ENCODE results near the gene BRD8.

BRD8 gene

DNA sequence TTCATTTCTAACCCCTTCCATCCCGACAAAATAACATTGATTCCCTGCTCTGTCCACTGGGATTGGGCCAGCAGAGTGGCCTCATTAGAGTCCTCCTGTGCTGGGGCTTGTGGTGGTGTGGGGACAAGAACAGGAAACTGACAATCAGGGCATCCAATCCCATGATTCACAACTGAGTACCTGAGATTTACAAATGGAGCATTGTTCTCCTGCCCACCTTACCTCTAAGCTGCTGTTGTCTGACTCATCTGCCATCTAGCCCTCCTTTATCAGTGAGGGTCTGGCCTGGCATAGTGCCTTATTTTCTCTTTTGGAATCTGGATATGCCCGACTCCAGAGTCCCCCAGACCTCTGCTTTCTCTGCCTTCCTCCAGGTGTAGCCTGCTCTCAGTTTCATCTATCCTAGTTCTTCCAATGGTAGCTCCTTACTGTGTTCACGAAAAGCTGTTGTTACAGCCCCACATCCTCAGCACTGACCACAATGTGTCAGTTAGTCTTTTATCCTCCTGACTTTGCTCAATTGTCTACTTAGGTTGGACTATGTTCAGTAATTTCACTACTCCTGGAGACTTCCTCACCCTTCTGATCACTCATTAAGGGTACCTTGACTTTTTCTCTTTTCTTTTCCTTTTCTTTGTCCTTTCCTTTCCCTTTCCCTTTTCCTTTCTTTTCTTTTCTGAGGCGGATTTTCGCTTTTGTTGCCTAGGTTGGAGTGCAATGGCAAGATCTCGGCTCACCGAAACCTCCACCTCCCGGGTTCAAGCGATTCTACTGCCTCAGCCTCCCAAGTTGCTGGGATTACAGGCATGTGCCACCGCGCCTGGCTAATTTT is 81.2 kb downstream of the BRD8 start:
- DNase-seq = no peak

DNA sequence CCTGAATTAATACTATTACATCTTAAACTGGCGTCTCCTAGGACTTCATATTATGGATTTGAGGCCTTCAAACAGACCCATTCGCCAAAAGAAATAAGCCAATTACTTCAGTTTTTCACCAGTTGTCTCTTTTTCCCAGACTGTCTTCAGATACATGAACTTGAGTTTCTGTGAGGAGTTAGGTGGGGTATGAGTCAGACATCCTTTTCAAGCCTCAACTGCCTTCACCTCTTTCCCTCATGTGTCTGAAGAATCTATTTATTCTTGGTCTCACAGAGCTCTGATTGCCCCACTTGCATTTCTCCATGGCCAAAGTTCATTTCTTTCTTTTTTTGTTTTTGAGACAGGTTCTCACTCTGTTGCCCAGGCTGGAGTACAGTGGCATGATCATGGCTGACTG is 82.1 kb downstream of the BRD8 start:
- DNase-seq = no peak

DNA sequence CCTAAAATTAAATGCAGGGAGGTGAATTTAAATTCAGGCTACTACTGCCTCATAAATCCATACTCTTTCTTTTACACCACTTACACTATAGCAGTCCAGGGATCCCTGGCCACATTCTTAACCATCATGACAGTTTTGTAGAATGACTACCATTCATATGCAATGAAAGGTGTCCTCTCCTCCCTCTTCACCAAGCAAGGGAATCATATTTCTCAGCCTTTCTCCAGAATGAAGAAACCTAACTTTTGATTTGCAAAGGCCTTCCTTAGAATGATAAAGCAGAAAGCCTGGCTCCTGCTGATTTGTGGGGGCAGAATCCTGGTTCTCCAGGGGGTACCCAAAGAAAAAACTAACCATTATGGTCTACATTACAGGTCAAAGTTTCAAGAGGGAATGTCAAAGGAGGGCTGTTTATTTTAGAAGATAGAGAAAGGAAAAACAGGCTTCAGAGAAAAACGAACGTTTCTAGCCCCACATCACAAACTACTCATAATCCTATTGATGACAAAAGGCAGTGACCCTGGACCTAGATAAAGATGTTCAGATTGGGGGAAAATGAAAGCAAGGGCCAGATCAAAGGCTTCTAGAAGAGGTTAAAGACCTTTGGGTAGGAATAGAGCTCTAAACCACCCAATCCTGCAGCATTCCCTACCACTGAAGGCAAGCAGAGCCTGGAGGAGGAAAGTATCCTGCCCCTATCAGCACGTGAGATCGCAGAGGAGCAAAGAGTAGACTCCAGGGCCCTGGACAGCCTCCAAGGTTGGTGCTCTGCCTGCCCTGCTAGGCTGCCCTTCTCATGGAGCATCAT is 83.1 kb downstream of the BRD8 start:
- no peak for DNase-seq

DNA sequence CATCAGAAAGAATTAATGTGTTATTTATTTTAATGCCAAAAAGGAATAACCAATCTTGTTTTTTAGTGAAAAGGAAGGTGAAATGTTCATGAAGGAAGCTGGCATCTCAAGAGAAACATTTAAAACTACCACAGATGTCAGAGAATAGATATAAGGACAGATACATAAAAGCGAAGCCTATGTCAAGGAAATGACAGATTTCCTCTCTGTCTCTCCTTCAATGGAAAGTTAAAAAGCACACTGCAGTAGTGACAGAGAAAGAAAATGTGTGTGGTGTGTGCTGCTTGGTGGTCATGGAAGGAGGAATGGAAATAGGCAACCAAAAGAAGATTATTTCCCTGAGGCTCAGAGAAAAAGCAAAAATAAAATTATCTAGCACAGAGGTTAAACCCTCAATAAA is 85.4 kb downstream of the BRD8 start:
- no peak for DNase-seq

DNA sequence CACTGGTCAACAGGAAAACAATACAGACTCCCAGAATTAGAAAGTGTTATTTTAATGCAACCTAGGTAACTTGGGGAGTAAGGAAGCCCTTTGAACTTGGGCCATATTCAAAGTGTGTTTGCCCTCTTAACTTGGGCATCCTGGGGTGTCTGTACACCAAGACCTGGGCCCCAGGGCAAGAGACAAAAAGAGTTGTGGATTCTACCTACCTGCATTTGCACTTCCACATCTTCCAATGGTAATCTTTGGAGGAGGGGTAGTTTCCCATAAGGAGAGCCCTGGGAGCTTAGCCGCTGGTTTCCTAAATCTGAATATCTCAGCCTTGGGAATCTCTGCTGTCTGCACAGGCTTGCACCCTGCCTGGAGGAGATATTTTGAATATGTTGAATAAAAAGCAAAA is 86.1 kb downstream of the BRD8 start:
- DNase-seq = no peak

DNA sequence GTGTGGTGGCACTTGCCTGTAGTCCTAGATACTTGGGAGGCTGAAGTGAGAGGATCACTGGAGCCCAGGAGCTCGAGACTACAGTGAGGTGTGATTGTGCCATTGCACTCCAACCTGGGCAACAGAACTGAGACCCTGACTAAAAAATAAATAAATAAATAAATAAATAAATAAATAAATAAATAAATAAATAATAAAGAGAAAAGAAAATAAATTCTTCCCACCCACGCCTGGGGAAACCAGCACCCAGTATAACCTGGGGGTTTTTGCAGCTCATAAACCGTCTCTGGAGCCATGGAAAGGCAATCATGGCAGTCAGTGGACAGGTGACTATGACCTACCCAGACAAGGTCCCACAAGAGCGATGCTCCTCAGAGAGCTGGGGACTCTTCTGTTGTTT is 86.7 kb downstream of the BRD8 start:
- no peak for DNase-seq
